ENCODE data around the gene KIAA1217.

KIAA1217 gene

DNA sequence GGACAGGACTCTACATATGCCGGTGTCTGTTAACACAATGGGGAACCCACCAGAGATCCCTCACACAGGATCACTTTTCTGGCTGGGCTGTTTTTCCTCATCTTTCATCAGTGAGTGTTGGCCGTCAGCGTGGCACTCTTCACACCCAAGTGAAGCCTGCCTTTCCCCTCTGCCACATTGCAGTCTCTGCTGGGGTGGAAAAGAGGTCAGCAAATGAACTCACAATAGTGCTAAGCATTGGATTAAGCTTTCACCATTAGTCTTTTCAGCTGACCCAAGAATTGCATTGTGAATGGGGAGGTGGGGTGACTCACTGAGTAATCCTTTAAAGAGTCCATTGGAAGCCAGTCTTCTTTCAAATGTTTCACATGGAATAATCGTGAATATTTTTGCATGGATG, 143.0 kb downstream of the KIAA1217 start:
- Histone ChIP-seq H3K4me1 (ENCODE audit: control insufficient read depth in 1 of 2, insufficient read depth in 1 of 2, low read depth in 1 of 2, low read length in 1 of 2) (no peaks in the 10 kb centered on the region), H3K27ac (no peak overlapping the region), H3K27me3 (no peaks in the 10 kb centered on the region), H3K9me3 (no peaks in the 10 kb centered on the region), H3K36me3 (no peaks in the 10 kb centered on the region), H3K4me3 (ENCODE audit: low read depth in 1 of 2, low read length in 1 of 2) (no peak overlapping the region)
- TF ChIP-seq, protein P1, sequence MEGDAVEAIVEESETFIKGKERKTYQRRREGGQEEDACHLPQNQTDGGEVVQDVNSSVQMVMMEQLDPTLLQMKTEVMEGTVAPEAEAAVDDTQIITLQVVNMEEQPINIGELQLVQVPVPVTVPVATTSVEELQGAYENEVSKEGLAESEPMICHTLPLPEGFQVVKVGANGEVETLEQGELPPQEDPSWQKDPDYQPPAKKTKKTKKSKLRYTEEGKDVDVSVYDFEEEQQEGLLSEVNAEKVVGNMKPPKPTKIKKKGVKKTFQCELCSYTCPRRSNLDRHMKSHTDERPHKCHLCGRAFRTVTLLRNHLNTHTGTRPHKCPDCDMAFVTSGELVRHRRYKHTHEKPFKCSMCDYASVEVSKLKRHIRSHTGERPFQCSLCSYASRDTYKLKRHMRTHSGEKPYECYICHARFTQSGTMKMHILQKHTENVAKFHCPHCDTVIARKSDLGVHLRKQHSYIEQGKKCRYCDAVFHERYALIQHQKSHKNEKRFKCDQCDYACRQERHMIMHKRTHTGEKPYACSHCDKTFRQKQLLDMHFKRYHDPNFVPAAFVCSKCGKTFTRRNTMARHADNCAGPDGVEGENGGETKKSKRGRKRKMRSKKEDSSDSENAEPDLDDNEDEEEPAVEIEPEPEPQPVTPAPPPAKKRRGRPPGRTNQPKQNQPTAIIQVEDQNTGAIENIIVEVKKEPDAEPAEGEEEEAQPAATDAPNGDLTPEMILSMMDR (IDR thresholded peaks at IDR 0.05) = no peak

DNA sequence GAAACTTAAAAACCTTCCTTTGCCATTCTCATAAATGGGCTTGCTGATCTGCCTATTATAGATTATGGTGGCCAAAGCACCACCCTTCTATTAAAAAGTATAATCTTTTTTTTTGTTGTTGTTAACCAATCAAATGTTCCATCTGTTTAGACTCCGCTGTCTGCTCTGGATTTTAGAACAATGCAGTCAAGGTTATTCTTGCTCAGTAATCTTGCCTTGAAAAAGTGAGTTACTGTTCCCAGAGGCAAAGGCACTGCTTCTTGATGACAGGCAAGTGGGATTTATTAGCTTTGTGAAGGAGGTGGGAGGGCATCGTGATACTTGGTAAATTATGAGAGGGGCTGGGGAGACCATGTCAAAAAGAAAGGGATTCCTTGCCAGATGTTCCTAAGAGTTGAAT, 143.5 kb downstream of the KIAA1217 start:
- no peak overlapping the region for H3K27ac ChIP-seq
- H3K4me3 ChIP-seq (ENCODE audit: low read depth in 1 of 2, low read length in 1 of 2) = no peak overlapping the region
- H3K9me3 ChIP-seq = no peaks in the 10 kb centered on the region
- TF ChIP-seq, protein P1 (IDR thresholded peaks at IDR 0.05) = no peak
- no peaks in the 10 kb centered on the region for H3K36me3 ChIP-seq
- H3K27me3 ChIP-seq = no peaks in the 10 kb centered on the region
- H3K4me1 ChIP-seq (ENCODE audit: control insufficient read depth in 1 of 2, insufficient read depth in 1 of 2, low read depth in 1 of 2, low read length in 1 of 2) = no peaks in the 10 kb centered on the region

DNA sequence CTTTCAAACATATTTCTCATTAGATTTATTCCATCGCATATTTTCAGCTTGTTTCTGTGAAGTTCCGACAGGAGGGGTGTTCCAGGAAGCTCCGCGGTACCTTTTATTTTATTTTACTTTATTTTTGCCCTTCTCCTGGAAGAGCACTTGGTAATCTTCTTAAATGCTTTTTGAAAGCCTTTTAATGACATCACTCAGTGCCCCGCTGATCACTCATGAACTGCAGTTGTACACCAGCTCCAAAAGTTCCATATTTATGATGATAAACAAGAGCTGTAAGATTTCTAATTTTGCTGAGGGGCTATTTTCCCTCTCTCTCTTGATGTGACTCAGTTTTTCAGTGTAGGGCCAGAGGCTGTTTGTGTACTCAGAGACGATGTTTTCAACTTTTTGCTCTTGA, 144.4 kb downstream of the KIAA1217 start:
- H3K4me1 ChIP-seq (ENCODE audit: control insufficient read depth in 1 of 2, insufficient read depth in 1 of 2, low read depth in 1 of 2, low read length in 1 of 2) = no peaks in the 10 kb centered on the region
- H3K9me3 ChIP-seq = no peaks in the 10 kb centered on the region
- H3K36me3 ChIP-seq = no peaks in the 10 kb centered on the region
- TF ChIP-seq, protein P1 (IDR thresholded peaks at IDR 0.05) = no peak
- H3K4me3 ChIP-seq (ENCODE audit: low read depth in 1 of 2, low read length in 1 of 2) = no peak overlapping the region
- H3K27me3 ChIP-seq = no peaks in the 10 kb centered on the region
- no peak overlapping the region for H3K27ac ChIP-seq

DNA sequence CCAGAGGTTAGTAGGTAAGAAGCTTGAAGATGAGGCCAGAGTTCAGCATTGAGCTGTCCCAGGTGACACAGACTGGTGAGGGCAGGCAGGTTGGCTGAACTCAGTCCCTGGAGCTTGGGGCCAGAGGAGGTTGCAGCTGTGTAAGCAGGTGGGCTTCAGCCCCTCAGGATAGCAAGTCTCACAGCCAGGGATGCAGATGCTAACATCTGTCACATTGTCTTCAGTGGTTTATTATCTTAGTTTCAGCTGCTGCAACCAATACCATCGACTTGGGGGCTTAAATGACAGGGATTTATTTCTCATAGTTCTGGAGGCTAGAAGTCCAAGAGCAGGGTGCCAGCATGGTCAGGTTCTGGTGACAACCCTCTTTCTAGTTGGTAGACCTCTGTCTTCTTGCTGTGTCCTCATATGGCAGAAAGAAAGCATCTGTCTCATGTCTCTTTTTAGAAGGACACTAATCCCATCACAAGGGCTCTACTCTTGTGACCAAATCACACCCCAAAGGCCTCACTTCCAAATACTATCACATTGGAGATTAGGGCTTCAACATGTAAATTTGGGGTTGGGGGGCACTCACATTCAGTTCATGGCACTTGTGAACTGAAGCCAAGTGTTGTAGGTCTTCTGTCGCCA, 146.2 kb downstream of the KIAA1217 start:
- Histone ChIP-seq H3K9me3 (no peaks in the 10 kb centered on the region), H3K27ac (no peak overlapping the region), H3K4me3 (ENCODE audit: low read depth in 1 of 2, low read length in 1 of 2) (no peak overlapping the region), H3K4me1 (ENCODE audit: control insufficient read depth in 1 of 2, insufficient read depth in 1 of 2, low read depth in 1 of 2, low read length in 1 of 2) (no peaks in the 10 kb centered on the region), H3K27me3 (no peaks in the 10 kb centered on the region), H3K36me3 (no peaks in the 10 kb centered on the region)
- TF ChIP-seq, protein P1 (IDR thresholded peaks at IDR 0.05) = no peak

DNA sequence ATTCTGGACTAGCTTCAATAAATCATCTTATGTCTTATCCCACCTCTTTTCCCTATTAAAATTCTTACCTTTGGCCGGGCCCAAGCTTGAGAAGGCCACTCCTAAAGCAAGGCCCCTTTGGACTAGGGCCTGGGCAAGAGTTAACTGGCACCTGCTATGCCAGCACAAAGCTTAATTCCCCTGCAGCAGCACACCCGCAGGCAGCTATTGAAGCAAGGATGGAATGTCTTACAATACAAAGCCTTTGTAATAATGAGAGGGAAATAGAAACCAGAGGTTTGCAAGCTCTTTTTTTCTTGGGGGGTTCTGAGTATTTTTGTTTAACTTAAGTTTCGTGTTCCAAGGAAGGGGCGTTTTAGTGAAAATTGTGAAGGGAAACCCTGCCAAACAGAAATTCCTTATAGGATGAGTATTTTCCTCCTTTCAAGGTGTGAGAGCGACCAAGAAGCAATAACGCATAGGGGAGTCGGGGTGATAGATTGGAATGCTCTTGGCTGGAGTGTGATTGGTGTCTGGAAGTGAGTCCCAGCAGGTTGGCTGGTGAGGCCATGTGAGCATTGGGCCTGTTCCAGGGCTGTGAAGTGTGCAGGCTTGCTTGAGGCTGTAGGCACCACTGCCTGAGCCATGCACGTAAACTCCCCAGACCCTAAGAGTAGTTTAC, 148.5 kb downstream of the KIAA1217 start:
- Histone ChIP-seq H3K36me3 (no peaks in the 10 kb centered on the region), H3K9me3 (no peaks in the 10 kb centered on the region), H3K4me3 (ENCODE audit: low read depth in 1 of 2, low read length in 1 of 2) (no peak overlapping the region)

More for the DNA sequence above, 148.5 kb downstream of the KIAA1217 start:
- TF ChIP-seq, protein P1 (IDR thresholded peaks at IDR 0.05) = no peak
- Histone ChIP-seq H3K27ac (no peak overlapping the region), H3K4me1 (ENCODE audit: control insufficient read depth in 1 of 2, insufficient read depth in 1 of 2, low read depth in 1 of 2, low read length in 1 of 2) (no peaks in the 10 kb centered on the region), H3K27me3 (no peaks in the 10 kb centered on the region)
